WTC11 (cell line): ENCODE data around the gene VASH1. TPM values are rescaled to one million over a fixed set of nuclear protein-coding genes. Genes with fewer than 3 reads are reported as not detected.

Experiments
- ATAC-seq: fragments of 200-7000 bp; cut with Tn5 transposase; 2 replicates; pipeline ENCODE4 v1.10.0; 2021; ENCODE audit warnings: mild to moderate bottlenecking, moderate library complexity
- CTCF ChIA-PET: fragments of 300-600 bp; sonication (Branson Sonifier 250); formaldehyde crosslinking; loops from one replicate; lab custom pipeline; 2021; ENCODE audit warnings: antibody characterized with exemption; lab: Charles Lee
- POLR2A ChIA-PET: fragments of 350-600 bp; sonication (Branson Sonifier 250); formaldehyde crosslinking; loops from one replicate; lab custom pipeline; 2021; ENCODE audit warnings: antibody characterized with exemption; lab: Charles Lee
- DNase-seq: peaks from one replicate; pipeline ENCODE4 v3.0.0; 2021; ENCODE audit warnings: low spot score
- H3K27ac Mint-ChIP-seq: 2 replicates; pipeline ENCODE4 v1.8.0; 2021; ENCODE audit warnings: mixed read lengths
- H3K27me3 Mint-ChIP-seq: 2 replicates; pipeline ENCODE4 v1.8.0; 2021; ENCODE audit warnings: low read depth, mild to moderate bottlenecking, moderate library complexity, mixed read lengths
- H3K36me3 Mint-ChIP-seq: 2 replicates; pipeline ENCODE4 v1.8.0; 2021; ENCODE audit warnings: mixed read lengths
- H3K4me1 Mint-ChIP-seq: 2 replicates; pipeline ENCODE4 v1.8.0; 2022; ENCODE audit warnings: mixed read lengths
- H3K4me3 Mint-ChIP-seq: 2 replicates; pipeline ENCODE4 v1.8.0; 2021; ENCODE audit warnings: mild to moderate bottlenecking, moderate library complexity, mixed read lengths
- H3K9me3 Mint-ChIP-seq: 2 replicates; pipeline ENCODE4 v1.8.0; 2021; ENCODE audit warnings: mixed read lengths
- ATF3 ChIP-seq: sonication (generic); formaldehyde crosslinking; conservative IDR thresholded peaks from 2 replicates; pipeline ENCODE4 v1.8.1; 2022; ENCODE audit warnings: mild to moderate bottlenecking, missing genetic modification reagents
- ATF6 ChIP-seq: sonication (generic); formaldehyde crosslinking; IDR thresholded peaks from 2 replicates; pipeline ENCODE4 v1.8.1; 2023; ENCODE audit warnings: mild to moderate bottlenecking, missing genetic modification reagents
- CBFB ChIP-seq: sonication (generic); formaldehyde crosslinking; IDR thresholded peaks from 2 replicates; pipeline ENCODE4 v1.8.1; 2022; ENCODE audit warnings: mild to moderate bottlenecking, low read depth, missing genetic modification reagents
- CREM ChIP-seq: sonication (generic); formaldehyde crosslinking; IDR thresholded peaks from 2 replicates; pipeline ENCODE4 v1.8.1; 2022; ENCODE audit warnings: mild to moderate bottlenecking, missing genetic modification reagents, moderate library complexity
- FOXK1 ChIP-seq: sonication (generic); formaldehyde crosslinking; IDR thresholded peaks from 2 replicates; pipeline ENCODE4 v1.8.0; 2022; ENCODE audit warnings: mild to moderate bottlenecking, moderate library complexity, missing genetic modification reagents
- IRF2 ChIP-seq: sonication (generic); formaldehyde crosslinking; IDR thresholded peaks from 2 replicates; pipeline ENCODE4 v1.8.0; 2022; ENCODE audit warnings: low read depth, missing genetic modification reagents, borderline replicate concordance
- JAZF1 ChIP-seq: fragments of 250-450 bp; sonication (Bioruptor Pico); IDR thresholded peaks from 2 replicates; pipeline ENCODE4 v1.9.0; 2021; ENCODE audit warnings: moderate library complexity, mild to moderate bottlenecking, inconsistent platforms
- JUN ChIP-seq: sonication (generic); formaldehyde crosslinking; IDR thresholded peaks from 2 replicates; pipeline ENCODE4 v1.8.0; 2023; ENCODE audit warnings: mild to moderate bottlenecking, missing genetic modification reagents
- SP1 ChIP-seq: sonication (generic); formaldehyde crosslinking; conservative IDR thresholded peaks from 2 replicates; pipeline ENCODE4 v1.8.1; 2022; ENCODE audit warnings: missing genetic modification reagents
- ZNF671 ChIP-seq: fragments of 250-450 bp; sonication (Bioruptor Pico); IDR thresholded peaks from 2 replicates; pipeline ENCODE4 v1.8.0; 2021; ENCODE audit warnings: mild to moderate bottlenecking
- ZSCAN18 ChIP-seq: fragments of 250-450 bp; sonication (Bioruptor Pico); IDR thresholded peaks from 2 replicates; pipeline ENCODE4 v2.1.2; 2022; ENCODE audit warnings: mild to moderate bottlenecking, moderate library complexity
- total RNA-seq: library from RNA; stranded (reverse); gene quantifications from 3 replicates; pipeline ENCODE4 v1.2.3, GENCODE V29; 2021
- TF ChIP-seq, protein P1 (sequence below): sonication (generic); formaldehyde crosslinking; IDR thresholded peaks from 2 replicates; pipeline ENCODE4 v1.8.0; 2022; ENCODE audit warnings: missing genetic modification reagents
- TF ChIP-seq, protein P2 (sequence below): sonication (generic); formaldehyde crosslinking; IDR thresholded peaks from 2 replicates; pipeline ENCODE4 v1.8.1; 2023; ENCODE audit warnings: mild to moderate bottlenecking, missing genetic modification reagents, moderate library complexity
- TF ChIP-seq, protein P3 (sequence below): sonication (generic); formaldehyde crosslinking; IDR thresholded peaks from 2 replicates; pipeline ENCODE4 v1.8.0; 2022; ENCODE audit warnings: mild to moderate bottlenecking, missing genetic modification reagents
- TF ChIP-seq, protein P4 (sequence below): sonication (generic); formaldehyde crosslinking; IDR thresholded peaks from 2 replicates; pipeline ENCODE4 v1.8.1; 2023; ENCODE audit warnings: mild to moderate bottlenecking, missing genetic modification reagents
- TF ChIP-seq, protein P5 (sequence below): fragments of 250-450 bp; sonication (Bioruptor Pico); IDR thresholded peaks from 2 replicates; pipeline ENCODE4 v1.9.0; 2021; ENCODE audit warnings: mild to moderate bottlenecking

The VASH1 gene
- total RNA-seq, 1 experiment from 2014 or later: 7.2 TPM

- TF ChIP-seq, protein P1, sequence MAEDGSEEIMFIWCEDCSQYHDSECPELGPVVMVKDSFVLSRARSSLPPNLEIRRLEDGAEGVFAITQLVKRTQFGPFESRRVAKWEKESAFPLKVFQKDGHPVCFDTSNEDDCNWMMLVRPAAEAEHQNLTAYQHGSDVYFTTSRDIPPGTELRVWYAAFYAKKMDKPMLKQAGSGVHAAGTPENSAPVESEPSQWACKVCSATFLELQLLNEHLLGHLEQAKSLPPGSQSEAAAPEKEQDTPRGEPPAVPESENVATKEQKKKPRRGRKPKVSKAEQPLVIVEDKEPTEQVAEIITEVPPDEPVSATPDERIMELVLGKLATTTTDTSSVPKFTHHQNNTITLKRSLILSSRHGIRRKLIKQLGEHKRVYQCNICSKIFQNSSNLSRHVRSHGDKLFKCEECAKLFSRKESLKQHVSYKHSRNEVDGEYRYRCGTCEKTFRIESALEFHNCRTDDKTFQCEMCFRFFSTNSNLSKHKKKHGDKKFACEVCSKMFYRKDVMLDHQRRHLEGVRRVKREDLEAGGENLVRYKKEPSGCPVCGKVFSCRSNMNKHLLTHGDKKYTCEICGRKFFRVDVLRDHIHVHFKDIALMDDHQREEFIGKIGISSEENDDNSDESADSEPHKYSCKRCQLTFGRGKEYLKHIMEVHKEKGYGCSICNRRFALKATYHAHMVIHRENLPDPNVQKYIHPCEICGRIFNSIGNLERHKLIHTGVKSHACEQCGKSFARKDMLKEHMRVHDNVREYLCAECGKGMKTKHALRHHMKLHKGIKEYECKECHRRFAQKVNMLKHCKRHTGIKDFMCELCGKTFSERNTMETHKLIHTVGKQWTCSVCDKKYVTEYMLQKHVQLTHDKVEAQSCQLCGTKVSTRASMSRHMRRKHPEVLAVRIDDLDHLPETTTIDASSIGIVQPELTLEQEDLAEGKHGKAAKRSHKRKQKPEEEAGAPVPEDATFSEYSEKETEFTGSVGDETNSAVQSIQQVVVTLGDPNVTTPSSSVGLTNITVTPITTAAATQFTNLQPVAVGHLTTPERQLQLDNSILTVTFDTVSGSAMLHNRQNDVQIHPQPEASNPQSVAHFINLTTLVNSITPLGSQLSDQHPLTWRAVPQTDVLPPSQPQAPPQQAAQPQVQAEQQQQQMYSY (CRISPR knock-in tag): no peak; the same call in 1 of the 2 replicates
- TF ChIP-seq JAZF1: no peak
- TF ChIP-seq ZSCAN18 (CRISPR knock-in tag): no peak
- TF ChIP-seq, protein P2, sequence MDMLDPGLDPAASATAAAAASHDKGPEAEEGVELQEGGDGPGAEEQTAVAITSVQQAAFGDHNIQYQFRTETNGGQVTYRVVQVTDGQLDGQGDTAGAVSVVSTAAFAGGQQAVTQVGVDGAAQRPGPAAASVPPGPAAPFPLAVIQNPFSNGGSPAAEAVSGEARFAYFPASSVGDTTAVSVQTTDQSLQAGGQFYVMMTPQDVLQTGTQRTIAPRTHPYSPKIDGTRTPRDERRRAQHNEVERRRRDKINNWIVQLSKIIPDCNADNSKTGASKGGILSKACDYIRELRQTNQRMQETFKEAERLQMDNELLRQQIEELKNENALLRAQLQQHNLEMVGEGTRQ (CRISPR knock-in tag): peak; percentile 97
Measured at GRCh38 chr14:76812422-76813383, 51.4 kb downstream of the VASH1 start, which contains the start of gene ANGEL1 (continued).

- peaks cover 16% of the 10 kb centered on the region for H3K4me1 Mint-ChIP-seq
- peaks cover 3% of the 10 kb centered on the region for H3K27me3 Mint-ChIP-seq
- no peak overlapping the region for H3K4me3 Mint-ChIP-seq
- no peaks in the 10 kb centered on the region for H3K36me3 Mint-ChIP-seq
- H3K27ac Mint-ChIP-seq: no peak overlapping the region
- DNase-seq: no peak
- CTCF ChIA-PET: interaction anchor here (1.7 kb wide), 1 partner anchor 58 kb away, joined by 4 read pairs; no protein-coding TSS in a partner anchor
- POLR2A ChIA-PET: no interaction called here
- ATAC-seq: no peak
- H3K9me3 Mint-ChIP-seq: no peaks in the 10 kb centered on the region
- TF ChIP-seq, protein P3, sequence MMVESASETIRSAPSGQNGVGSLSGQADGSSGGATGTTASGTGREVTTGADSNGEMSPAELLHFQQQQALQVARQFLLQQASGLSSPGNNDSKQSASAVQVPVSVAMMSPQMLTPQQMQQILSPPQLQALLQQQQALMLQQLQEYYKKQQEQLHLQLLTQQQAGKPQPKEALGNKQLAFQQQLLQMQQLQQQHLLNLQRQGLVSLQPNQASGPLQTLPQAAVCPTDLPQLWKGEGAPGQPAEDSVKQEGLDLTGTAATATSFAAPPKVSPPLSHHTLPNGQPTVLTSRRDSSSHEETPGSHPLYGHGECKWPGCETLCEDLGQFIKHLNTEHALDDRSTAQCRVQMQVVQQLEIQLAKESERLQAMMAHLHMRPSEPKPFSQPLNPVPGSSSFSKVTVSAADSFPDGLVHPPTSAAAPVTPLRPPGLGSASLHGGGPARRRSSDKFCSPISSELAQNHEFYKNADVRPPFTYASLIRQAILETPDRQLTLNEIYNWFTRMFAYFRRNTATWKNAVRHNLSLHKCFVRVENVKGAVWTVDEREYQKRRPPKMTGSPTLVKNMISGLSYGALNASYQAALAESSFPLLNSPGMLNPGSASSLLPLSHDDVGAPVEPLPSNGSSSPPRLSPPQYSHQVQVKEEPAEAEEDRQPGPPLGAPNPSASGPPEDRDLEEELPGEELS (CRISPR knock-in tag): no peak
- TF ChIP-seq JUN (CRISPR knock-in tag): no peak
- no peak for TF ChIP-seq CREM (CRISPR knock-in tag)
- TF ChIP-seq ZNF671 (CRISPR knock-in tag): no peak
- no peak for TF ChIP-seq SP1 (CRISPR knock-in tag)
- TF ChIP-seq, protein P4, sequence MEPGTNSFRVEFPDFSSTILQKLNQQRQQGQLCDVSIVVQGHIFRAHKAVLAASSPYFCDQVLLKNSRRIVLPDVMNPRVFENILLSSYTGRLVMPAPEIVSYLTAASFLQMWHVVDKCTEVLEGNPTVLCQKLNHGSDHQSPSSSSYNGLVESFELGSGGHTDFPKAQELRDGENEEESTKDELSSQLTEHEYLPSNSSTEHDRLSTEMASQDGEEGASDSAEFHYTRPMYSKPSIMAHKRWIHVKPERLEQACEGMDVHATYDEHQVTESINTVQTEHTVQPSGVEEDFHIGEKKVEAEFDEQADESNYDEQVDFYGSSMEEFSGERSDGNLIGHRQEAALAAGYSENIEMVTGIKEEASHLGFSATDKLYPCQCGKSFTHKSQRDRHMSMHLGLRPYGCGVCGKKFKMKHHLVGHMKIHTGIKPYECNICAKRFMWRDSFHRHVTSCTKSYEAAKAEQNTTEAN (CRISPR knock-in tag): no peak
- TF ChIP-seq IRF2 (CRISPR knock-in tag): no peak
- no peak for TF ChIP-seq ATF3 (CRISPR knock-in tag)
- TF ChIP-seq CBFB (CRISPR knock-in tag): no peak
- TF ChIP-seq ATF6 (CRISPR knock-in tag): no peak
- TF ChIP-seq, protein P2 (CRISPR knock-in tag): no peak
- TF ChIP-seq, protein P5, sequence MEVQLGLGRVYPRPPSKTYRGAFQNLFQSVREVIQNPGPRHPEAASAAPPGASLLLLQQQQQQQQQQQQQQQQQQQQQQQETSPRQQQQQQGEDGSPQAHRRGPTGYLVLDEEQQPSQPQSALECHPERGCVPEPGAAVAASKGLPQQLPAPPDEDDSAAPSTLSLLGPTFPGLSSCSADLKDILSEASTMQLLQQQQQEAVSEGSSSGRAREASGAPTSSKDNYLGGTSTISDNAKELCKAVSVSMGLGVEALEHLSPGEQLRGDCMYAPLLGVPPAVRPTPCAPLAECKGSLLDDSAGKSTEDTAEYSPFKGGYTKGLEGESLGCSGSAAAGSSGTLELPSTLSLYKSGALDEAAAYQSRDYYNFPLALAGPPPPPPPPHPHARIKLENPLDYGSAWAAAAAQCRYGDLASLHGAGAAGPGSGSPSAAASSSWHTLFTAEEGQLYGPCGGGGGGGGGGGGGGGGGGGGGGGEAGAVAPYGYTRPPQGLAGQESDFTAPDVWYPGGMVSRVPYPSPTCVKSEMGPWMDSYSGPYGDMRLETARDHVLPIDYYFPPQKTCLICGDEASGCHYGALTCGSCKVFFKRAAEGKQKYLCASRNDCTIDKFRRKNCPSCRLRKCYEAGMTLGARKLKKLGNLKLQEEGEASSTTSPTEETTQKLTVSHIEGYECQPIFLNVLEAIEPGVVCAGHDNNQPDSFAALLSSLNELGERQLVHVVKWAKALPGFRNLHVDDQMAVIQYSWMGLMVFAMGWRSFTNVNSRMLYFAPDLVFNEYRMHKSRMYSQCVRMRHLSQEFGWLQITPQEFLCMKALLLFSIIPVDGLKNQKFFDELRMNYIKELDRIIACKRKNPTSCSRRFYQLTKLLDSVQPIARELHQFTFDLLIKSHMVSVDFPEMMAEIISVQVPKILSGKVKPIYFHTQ: no peak
- no peak for TF ChIP-seq FOXK1
Measured at GRCh38 chr14:76814726-76815645, 53.7 kb downstream of the VASH1 start.
